Activated CD8-positive, alpha-beta memory T cell treated with anti-CD3 and anti-CD28 coated beads, Interleukin-2, amount 50 U/mL, for 1 hour (primary cell): ENCODE data around the gene TRIM50.
"Not testable (repeated sequence)": the region's sequence is repeated elsewhere in the genome, so short reads cannot be mapped to it uniquely, and the experiment has no call there.

Experiments
- DNase-seq: peaks from one replicate; pipeline ENCODE4 v3.0.0-alpha.2; 2020; ENCODE audit errors: extremely low read depth

Gene TRIM50

DNA sequence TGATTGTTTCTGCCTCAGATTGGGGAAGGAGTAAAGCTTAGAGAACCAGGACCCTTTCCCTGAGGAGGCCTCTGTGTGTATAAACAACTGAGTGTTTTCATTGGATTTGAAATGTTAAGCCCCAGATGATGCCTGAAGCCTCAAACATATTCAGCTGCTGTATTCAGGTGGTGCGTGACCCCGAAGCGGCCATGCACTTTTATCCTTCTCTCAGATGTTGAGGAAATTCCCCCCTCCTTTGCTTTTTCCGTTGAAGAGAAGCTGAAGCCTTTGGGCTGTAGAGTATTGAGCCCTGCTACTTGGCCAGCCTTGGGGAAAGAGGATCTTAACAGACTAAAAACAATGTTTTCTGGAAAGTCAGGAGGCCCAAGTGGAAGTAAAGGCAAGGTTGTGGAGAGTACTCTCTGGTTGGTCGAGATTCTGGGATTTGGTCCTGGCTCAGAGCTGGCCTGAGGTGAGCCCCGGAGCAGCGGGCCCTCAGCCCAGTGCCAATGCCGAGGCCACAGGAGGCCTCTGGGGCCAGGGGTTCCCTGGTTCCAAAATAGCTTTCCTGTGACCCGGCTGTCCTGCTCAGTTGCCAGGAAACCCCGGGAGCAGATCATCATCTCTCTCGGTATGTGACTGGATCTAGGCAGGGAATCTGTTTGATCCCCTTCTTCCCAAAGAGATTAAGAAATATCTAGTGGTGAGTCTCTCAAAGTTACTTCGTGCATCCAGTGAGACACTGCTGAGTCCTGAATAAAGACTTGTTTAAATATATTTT lies 22.6 kb upstream of the TRIM50 start:
- no peak for DNase-seq

DNA sequence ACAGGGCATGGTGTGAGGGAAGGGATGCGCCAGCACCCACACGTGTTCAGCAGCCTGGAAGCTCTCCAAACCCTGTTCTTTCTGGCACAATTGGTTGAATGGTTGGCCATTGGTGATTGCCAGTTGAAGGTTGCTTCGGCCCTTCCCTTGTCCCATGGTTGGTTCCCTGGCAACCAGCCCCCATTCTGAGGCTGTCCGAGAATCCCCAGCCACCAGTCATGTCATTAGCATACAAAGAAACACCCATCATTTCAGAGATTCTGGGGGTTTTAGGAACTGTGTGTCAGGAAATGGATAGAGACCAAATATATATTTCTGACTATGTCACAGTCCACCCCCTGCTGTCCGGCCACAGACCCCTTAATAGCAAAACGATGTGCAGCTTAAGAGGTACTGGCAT lies 21.9 kb upstream of the TRIM50 start:
- DNase-seq = no peak

DNA sequence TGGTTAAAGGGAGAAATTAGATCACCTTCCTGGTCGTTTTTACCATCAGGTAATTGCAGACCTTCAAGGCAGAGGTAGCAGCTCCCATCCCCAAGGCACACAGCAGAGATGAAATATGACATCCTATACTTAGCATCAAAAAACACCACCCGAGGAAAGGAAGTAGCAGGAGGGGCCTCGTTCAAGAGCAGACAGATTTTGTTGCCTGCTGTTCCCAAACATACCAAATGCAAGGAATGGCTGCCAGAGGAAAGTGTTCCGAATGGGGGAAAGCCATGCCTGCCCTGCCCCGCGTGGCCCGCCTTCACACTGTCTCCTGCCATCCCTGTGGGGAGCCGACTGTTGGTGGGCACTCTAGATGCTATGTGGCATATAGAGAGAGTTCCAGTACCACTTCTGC lies 18.1 kb upstream of the TRIM50 start:
- no peak for DNase-seq

DNA sequence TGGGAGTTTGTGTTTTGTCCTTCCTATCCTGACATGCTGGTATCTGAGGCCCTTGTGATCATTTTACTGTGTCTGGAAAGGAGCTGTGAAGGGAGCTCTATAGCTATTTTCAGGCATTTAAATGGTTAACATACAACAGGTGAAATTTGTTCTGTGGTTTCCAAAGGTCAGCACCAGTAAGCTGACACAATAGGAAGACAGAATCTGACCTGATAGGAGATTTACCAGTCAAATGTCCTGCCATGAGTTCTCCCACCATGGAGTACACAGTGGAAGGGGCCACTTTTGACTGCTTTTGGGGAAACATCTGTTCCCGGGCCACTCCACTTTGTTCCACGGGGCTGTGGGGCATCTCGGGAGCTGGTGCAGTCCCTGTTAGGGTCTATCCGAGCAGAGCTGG lies 17.7 kb upstream of the TRIM50 start:
- DNase-seq = no peak

DNA sequence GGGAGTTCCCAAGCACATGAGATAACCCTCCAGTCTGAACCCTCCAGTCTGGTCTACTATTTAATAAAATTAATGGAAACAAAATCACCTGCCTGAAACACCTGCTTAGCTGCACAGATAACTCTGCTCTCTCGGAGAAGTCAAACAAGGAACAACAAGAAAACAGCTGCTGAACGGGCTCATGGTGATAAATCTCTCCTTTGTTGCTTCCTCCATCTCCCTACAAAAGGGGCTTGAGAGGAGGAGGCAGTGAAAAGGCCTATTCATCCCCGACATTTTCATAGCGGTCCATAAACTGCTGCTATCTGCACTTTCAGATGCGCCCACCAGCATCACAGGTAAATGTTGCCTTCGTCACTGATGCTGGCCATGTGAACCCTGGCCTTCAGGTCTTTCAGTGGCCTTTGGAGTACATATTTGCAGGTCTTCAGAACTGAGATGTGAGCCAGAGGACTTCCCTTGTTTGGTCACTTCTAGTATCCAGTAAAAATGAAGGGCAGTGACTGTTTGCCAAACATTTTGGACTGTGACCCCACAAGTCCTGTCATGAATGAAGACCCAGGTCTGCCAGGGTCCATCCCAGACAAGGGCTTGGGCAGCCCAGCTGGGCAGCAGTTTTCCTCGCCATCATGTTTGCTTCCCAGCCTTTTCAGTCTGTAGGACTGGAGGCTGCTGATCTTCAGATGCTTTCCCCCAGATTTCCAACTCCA lies 15.9 kb upstream of the TRIM50 start:
- no peak for DNase-seq

- DNase-seq = no peak
Measured at GRCh38 chr7:73342645-73343044, 14.8 kb upstream of the TRIM50 start.

- DNase-seq = no peak
Measured at GRCh38 chr7:73341877-73342276, 14.0 kb upstream of the TRIM50 start.

GRCh38 chr7:73340514-73340913 lies 12.6 kb upstream of the TRIM50 start:
- no peak for DNase-seq

GRCh38 chr7:73338321-73338720 lies 10.4 kb upstream of the TRIM50 start:
- no peak for DNase-seq

DNA sequence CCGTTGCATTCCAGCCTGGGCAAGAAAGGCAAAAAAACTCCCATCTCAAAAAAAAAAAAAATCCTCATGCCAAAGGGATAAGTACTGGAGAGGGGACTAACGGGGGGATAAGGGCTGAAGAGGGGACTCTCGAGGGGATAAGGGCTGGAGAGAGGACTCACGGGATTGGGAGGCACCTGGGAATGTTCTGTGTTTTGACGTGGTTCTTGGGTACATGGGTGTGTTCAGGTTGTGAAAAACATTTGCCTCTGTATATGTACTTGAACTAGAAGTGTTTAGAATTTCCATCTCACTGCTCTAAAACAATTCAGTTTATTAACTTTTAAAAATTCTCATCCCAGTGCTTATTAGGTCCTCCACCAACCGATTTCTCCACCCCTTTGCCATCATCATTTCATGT lies 4.6 kb upstream of the TRIM50 start:
- no peak for DNase-seq

GRCh38 chr7:73330772-73331171 lies 2.9 kb upstream of the TRIM50 start:
- no peak for DNase-seq

GRCh38 chr7:73329861-73330581 lies 2.1 kb upstream of the TRIM50 start:
- no peak for DNase-seq

DNA sequence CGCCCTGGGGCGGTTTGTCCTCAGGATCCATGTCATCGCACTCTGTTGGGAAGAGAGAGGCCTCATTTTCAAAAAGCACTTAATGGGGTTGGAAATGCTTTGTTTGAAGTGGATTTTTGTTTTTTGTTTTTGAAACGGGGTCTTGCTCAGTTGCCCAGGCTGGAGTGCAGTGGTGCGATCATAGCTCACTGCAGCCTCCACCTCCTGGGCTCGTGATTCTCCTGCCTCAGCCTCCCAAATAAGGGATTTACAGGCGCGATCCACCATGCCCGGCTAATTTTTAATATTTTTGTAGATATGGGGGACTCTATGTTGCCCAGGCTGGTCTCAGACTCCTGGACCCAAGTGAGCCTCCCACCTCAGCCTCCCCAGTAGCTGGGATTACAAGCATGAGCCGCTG lies 814 bp upstream of the TRIM50 start:
- DNase-seq = no peak

DNA sequence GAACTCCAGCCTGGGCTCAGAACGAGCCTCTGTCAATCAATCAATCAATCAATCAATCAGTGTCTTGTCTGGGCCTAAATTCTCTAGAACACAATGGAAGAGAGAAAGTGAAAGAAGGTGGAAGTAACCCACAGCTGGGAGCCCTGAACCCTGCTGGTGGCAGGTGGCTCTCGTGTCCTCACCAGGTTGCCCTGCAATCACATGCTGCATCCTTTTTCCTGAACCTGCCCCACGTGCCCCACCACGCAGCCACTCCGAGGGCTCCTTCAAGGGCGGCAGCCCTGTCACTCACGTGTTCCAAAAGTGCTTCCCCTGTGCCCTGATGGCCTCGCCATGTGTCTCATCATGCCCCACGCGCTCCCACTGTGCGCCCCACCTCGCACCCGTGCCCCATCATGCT lies 433 bp downstream of the TRIM50 start:
- not testable (repeated sequence) for DNase-seq

DNA sequence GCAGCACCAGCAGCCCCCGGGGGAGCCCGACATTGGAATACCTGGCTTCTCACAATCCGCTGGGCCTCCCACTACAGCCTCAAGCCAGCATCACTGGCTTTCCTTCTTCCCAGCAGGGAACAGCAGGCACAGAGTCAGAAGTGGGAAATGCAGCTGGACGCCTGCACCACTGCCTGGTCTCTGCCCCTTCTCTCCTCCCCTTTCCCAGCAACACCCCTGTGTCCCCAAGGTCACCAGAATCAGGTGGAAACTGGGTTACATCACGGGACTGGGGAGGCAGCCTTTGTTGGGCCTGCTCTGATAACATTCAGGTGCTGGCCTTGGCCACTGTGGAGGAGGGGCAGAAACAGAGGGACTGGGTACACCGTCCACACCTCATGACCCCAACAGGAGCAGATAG lies 2.5 kb downstream of the TRIM50 start:
- not testable (repeated sequence) for DNase-seq

DNA sequence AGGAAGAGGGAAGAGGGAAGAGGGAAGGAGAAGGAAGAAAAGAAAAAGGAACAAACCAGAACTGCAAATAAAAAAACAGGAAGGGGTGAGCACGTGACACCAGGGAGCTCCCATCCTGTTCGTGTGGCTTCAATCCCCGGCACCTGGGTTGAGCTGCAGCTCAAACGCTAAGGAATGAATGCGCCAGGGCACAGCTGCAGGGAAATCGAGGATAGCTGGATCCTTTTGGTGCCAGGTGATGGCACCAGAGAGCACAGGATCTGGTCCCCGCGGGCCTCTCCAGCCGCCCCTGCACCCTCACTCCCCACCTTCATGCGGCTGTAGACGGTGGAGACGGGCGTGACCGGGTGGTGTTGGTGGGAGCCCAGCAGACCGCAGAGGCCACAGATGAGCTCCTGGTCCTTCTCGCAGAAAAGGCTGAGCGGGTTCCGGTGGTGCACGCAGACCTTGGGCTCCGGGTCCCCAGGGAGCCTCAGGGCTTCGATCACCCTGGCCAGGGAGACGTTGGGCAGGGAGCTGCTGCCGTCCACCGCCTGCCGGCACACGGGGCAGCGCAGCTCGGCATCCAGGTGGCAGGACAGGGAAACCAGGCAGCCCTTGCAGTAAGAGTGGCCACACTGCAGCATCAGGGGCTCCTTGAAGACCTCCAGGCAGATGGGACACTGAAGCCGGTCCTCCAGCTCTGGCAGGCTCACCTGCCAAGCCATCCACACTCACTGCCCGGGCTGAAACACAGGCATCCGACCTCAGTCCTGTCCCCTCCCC lies 3.6 kb downstream of the TRIM50 start:
- DNase-seq = peak; percentile 4

GRCh38 chr7:73323434-73324080 lies 4.3 kb downstream of the TRIM50 start:
- not testable (repeated sequence) for DNase-seq

DNA sequence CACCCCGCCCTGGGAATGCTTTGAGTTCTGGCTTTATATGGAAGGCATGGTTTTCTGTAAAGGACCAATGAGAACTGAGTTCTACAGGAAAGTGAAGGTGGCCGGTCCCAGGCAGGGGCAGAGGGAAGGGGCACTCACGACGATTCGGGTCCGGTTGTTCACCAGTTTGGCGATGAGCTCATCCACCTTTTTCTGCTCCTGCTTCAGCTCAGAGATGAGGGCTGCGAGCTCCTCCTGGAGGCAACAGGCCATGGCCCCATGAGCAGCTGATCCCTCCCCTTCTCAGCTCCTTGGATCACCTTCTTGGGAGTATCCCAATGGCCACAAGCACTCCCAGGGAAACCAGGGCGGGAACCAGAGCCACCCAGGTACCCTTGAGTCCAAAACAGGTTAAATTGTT lies 7.9 kb downstream of the TRIM50 start:
- not testable (repeated sequence) for DNase-seq

- not testable (repeated sequence) for DNase-seq
Measured at GRCh38 chr7:73319541-73319940, 8.3 kb downstream of the TRIM50 start.

DNA sequence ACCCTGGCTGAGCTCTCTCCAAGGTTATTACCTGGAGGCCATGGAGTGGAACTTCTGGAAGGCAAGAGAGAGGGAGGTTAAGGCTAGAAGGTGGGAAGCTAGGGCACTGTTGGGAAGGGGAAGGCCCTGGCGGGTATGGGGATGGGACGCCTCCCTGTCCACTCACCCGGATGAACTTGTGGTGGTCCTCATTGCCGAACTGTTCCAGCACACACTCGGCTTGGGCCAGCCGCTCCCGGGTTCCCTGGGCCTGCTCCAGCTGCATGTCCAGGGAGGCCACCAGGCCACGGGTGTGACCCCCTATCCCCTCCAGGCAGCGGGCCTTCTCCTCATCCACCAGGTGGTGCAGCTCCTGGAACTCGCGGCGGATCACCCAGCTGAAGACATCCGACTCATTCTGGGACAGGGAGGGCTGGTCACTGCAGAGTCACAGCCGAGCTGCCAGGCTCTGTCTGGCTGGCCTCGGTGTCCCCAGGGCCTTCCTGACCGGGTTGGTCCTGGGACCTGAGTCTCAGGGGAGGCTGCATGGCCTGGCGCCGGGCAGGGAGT lies 9.2 kb downstream of the TRIM50 start:
- not testable (repeated sequence) for DNase-seq

- DNase-seq = no peak
Measured at GRCh38 chr7:73316521-73316920, 11.4 kb downstream of the TRIM50 start.
